BJ (cell line): ENCODE results near the gene C1S. TPM values are rescaled to one million over a fixed set of nuclear protein-coding genes. Genes with fewer than 3 reads are reported as not detected.

Experiments
- CTCF ChIA-PET: fragments of 350-600 bp; formaldehyde crosslinking; extraction: SDS; loops from one replicate; lab custom pipeline; 2021; ENCODE audit warnings: antibody characterized with exemption, inconsistent platforms; lab: Yijun Ruan, JAX
- POLR2A ChIA-PET: fragments of 300-600 bp; sonication (Branson Sonifier 250); formaldehyde crosslinking; extraction: SDS; loops from one replicate; lab custom pipeline; 2021; ENCODE audit warnings: antibody characterized with exemption; lab: Charles Lee
- DNase-seq: peaks from one replicate; pipeline ENCODE4 v3.0.0-alpha.2; 2011; ENCODE audit warnings: low read depth
- H3K27me3 ChIP-seq: 2 replicates; pipeline ENCODE4 v1.6.0; 2011; ENCODE audit warnings: low read length; ENCODE audit not compliant: control insufficient read depth, insufficient read depth
- H3K36me3 ChIP-seq: 2 replicates; pipeline ENCODE4 v1.5.1; 2011; ENCODE audit warnings: low read length; ENCODE audit not compliant: control insufficient read depth, insufficient read depth
- H3K4me3 ChIP-seq: 2 replicates; pipeline ENCODE4 v1.5.1; 2011; ENCODE audit warnings: low read depth, mild to moderate bottlenecking, control low read depth, low read length
- polyA plus RNA-seq: library from polyadenylated mRNA; depleted of rRNA; stranded (reverse); fragments of >200 nt; gene quantifications from 2 replicates; pipeline ENCODE4 v1.2.3, GENCODE V29; 2011
- TF ChIP-seq, protein P1 (sequence below): IDR thresholded peaks from 2 replicates; pipeline ENCODE4 v1.5.1; 2011; ENCODE audit warnings: low read depth, mild to moderate bottlenecking, control low read depth, inconsistent platforms, low read length, moderate library complexity; ENCODE audit not compliant: insufficient read depth

C1S gene
- polyA plus RNA-seq, 1 experiment = 341 TPM

DNA sequence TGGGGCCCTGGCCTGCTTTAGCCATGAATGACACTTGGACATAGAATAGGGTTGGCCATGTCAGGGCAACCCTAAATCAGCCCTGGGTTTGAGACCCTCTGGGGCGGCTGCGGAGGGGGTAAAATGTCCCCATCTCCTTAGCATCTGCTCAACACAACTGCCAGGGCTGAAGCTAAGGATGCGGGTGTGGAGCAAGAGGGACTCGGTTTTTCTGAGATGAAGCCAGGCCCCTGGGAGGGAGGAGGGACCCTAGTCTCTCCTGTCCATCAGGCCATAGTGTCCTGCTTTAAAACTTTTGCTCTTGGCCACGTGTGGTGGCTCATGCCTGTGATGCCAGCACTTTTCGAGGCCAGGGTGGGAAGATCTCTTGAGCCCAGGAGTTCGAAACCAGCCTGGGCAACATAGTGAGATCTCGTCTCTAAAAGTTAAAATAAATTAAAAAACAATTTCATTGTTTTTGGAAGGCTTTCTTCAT lies 32.5 kb downstream of the C1S start:
- ChIA-PET CTCF (interaction anchor here (0.5 to 4.2 kb wide), 13 partner anchors 14 to 480 kb away, joined by 3 to 39 read pairs (median 5); partner anchors contain the start of genes C1RL, C1S and LPCAT3), POLR2A (no interaction called here)
- Histone ChIP-seq H3K4me3 (no peak overlapping the region), H3K36me3 (peaks cover 19% of the 10 kb centered on the region), H3K27me3 (no peaks in the 10 kb centered on the region)
- TF ChIP-seq, protein P1, sequence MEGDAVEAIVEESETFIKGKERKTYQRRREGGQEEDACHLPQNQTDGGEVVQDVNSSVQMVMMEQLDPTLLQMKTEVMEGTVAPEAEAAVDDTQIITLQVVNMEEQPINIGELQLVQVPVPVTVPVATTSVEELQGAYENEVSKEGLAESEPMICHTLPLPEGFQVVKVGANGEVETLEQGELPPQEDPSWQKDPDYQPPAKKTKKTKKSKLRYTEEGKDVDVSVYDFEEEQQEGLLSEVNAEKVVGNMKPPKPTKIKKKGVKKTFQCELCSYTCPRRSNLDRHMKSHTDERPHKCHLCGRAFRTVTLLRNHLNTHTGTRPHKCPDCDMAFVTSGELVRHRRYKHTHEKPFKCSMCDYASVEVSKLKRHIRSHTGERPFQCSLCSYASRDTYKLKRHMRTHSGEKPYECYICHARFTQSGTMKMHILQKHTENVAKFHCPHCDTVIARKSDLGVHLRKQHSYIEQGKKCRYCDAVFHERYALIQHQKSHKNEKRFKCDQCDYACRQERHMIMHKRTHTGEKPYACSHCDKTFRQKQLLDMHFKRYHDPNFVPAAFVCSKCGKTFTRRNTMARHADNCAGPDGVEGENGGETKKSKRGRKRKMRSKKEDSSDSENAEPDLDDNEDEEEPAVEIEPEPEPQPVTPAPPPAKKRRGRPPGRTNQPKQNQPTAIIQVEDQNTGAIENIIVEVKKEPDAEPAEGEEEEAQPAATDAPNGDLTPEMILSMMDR = no peak
- no peak for DNase-seq

- no peak for DNase-seq
- peaks cover 16% of the 10 kb centered on the region for H3K36me3 ChIP-seq
- CTCF ChIA-PET = interaction anchor here (0.5 to 4.2 kb wide), 10 partner anchors 14 to 481 kb away, joined by 3 to 39 read pairs (median 7); partner anchors contain the start of genes C1RL and C1S
- H3K4me3 ChIP-seq = no peak overlapping the region
- TF ChIP-seq, protein P1 = no peak
- POLR2A ChIA-PET = no interaction called here
- no peaks in the 10 kb centered on the region for H3K27me3 ChIP-seq
These were observed 33.0 kb downstream of the C1S start for GRCh38 chr12:7093486-7093885.

DNA sequence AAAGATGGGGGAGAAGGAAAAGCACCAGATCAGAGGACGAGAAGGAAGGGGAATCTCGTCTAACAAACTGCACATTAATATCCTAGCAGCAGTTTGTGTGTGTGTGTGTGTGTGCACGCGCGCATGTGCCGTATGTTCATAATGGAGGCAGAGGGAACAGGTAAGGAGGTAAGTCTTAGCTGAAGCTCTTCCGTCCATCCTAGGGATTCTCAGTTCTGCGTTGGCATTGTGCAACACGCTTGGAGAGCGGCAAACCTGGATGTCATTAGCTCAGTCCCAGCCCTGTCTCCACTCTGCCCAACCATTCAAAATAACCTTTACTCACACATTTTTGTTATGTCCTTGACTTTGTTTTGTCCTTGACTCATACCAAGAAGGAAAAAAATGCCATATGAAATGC lies 33.4 kb downstream of the C1S start:
- TF ChIP-seq, protein P1 = no peak
- peaks cover 11% of the 10 kb centered on the region for H3K36me3 ChIP-seq
- H3K4me3 ChIP-seq = no peak overlapping the region
- no peaks in the 10 kb centered on the region for H3K27me3 ChIP-seq
- POLR2A ChIA-PET = no interaction called here
- no peak for DNase-seq
- CTCF ChIA-PET = interaction anchor here (1.0 to 4.2 kb wide), 7 partner anchors 14 to 149 kb away, joined by 4 to 39 read pairs (median 10); partner anchors contain the start of genes C1RL and C1S

- Histone ChIP-seq H3K27me3 (no peaks in the 10 kb centered on the region), H3K36me3 (peaks cover 3% of the 10 kb centered on the region), H3K4me3 (no peak overlapping the region)
- TF ChIP-seq, protein P1 = no peak
- no peak for DNase-seq
- ChIA-PET POLR2A (no interaction called here), CTCF (interaction anchor here (0.8 to 4.2 kb wide), 6 partner anchors 9 to 36 kb away, joined by 3 to 39 read pairs (median 4); partner anchors contain the start of gene C1S)
These were observed 35.8 kb downstream of the C1S start for GRCh38 chr12:7096006-7096932.

- TF ChIP-seq, protein P1 = no peak
- H3K27me3 ChIP-seq = no peaks in the 10 kb centered on the region
- DNase-seq = no peak
- ChIA-PET POLR2A (no interaction called here), CTCF (interaction anchor here (0.8 to 2.2 kb wide), 3 partner anchors 8 to 15 kb away, joined by 3 to 10 read pairs (median 4); no protein-coding TSS in a partner anchor)
- no peak overlapping the region for H3K4me3 ChIP-seq
- peaks cover 6% of the 10 kb centered on the region for H3K36me3 ChIP-seq
These were observed 36.5 kb downstream of the C1S start for GRCh38 chr12:7096979-7097378.
